Thoracic aorta (tissue), 2 donors: ENCODE results near the gene RGS7. TPM values are rescaled to one million over a fixed set of nuclear protein-coding genes. Genes with fewer than 3 reads are reported as not detected.

Source experiments
- ATAC-seq: fragments of 150-250 bp; one replicate; pipeline ENCODE4 v1.8.0; 2017; ENCODE audit warnings: low read depth; ENCODE audit not compliant: insufficient number of reproducible peaks, low FRiP score
- DNase-seq: peaks from one replicate; pipeline ENCODE4 v3.0.0-alpha.2; 2020; ENCODE audit warnings: low spot score
- H3K27ac ChIP-seq, 2 donors: fragments of 200-600 bp; sonication (generic); 1 replicate in 1 of 2; 2 replicates in 1 of 2; pipeline ENCODE4 v1.5.1; 2016; ENCODE audit warnings: mild to moderate bottlenecking in 2 of 2, moderate library complexity in 2 of 2
- H3K27me3 ChIP-seq: fragments of 200-600 bp; sonication (generic); replicated peaks from 2 replicates; pipeline ENCODE4 v1.6.0; 2016; ENCODE audit warnings: mild to moderate bottlenecking; ENCODE audit not compliant: insufficient read depth
- H3K36me3 ChIP-seq: fragments of 200-600 bp; sonication (generic); one replicate; pipeline ENCODE4 v1.5.1; 2016
- H3K4me1 ChIP-seq, 2 donors: fragments of 200-600 bp; sonication (generic); 1 replicate in 1 of 2; 2 replicates in 1 of 2; pipeline versions ENCODE4 v1.5.1 to v1.6.0; 2016; ENCODE audit warnings: low read depth in 2 of 2, mild to moderate bottlenecking in 1 of 2; ENCODE audit not compliant: control insufficient read depth in 1 of 2
- H3K4me3 ChIP-seq: fragments of 200-600 bp; sonication (generic); 2 replicates; pipeline ENCODE4 v1.5.1; 2016; ENCODE audit warnings: mild to moderate bottlenecking
- H3K9me3 ChIP-seq: fragments of 200-600 bp; sonication (generic); 2 replicates; pipeline ENCODE4 v1.5.1; 2016
- total RNA-seq, 2 donors: library from RNA; depleted of rRNA; stranded (reverse); fragments of >200 nt; gene quantifications; one replicate each; pipeline versions ENCODE4 v1.1.0 to v1.2.3, GENCODE V29; 2016
- TF ChIP-seq, protein P1 (sequence below): fragments of 200-600 bp; sonication (generic); IDR thresholded peaks from one replicate; pipeline ENCODE4 v1.5.1; 2019; ENCODE audit warnings: antibody characterized with exemption

Gene RGS7
- total RNA-seq, 2 donors from 2014 or later = not detected

- Histone ChIP-seq H3K4me1 (no peaks in the 10 kb centered on the region), H3K27me3 (no peaks in the 10 kb centered on the region), H3K36me3 (no peaks in the 10 kb centered on the region), H3K27ac (no peak overlapping the region), H3K9me3 (no peaks in the 10 kb centered on the region), H3K4me3 (no peak overlapping the region)
- ATAC-seq = no peak
- TF ChIP-seq, protein P1, sequence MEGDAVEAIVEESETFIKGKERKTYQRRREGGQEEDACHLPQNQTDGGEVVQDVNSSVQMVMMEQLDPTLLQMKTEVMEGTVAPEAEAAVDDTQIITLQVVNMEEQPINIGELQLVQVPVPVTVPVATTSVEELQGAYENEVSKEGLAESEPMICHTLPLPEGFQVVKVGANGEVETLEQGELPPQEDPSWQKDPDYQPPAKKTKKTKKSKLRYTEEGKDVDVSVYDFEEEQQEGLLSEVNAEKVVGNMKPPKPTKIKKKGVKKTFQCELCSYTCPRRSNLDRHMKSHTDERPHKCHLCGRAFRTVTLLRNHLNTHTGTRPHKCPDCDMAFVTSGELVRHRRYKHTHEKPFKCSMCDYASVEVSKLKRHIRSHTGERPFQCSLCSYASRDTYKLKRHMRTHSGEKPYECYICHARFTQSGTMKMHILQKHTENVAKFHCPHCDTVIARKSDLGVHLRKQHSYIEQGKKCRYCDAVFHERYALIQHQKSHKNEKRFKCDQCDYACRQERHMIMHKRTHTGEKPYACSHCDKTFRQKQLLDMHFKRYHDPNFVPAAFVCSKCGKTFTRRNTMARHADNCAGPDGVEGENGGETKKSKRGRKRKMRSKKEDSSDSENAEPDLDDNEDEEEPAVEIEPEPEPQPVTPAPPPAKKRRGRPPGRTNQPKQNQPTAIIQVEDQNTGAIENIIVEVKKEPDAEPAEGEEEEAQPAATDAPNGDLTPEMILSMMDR = no peak
- no peak for DNase-seq
These were observed 90.9 kb downstream of the RGS7 start for GRCh38 chr1:241266121-241266520.

DNA sequence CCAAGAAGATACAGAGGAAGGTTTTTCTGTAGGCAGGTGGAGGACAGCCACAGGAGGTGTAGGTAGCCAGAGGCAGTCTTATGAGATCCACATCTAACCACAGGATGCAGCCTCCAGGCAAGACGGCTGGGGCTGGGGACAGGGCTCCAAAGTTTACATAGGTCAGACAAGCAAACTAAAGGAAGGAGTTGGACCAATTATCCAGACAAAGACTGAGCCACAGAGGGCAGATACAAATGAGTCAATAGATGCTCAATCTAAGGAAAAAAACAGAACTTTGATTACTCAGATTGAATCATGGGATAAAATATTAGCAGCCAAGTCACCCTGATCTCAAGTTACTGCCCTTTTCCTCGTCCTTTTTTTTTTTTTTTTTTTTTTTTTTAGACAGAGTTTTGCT is 91.6 kb downstream of the RGS7 start:
- DNase-seq = no peak
- Histone ChIP-seq H3K4me1 (no peaks in the 10 kb centered on the region), H3K9me3 (no peaks in the 10 kb centered on the region), H3K4me3 (no peak overlapping the region), H3K27ac (no peak overlapping the region), H3K27me3 (no peaks in the 10 kb centered on the region), H3K36me3 (no peaks in the 10 kb centered on the region)
- TF ChIP-seq, protein P1 = no peak
- no peak for ATAC-seq

DNA sequence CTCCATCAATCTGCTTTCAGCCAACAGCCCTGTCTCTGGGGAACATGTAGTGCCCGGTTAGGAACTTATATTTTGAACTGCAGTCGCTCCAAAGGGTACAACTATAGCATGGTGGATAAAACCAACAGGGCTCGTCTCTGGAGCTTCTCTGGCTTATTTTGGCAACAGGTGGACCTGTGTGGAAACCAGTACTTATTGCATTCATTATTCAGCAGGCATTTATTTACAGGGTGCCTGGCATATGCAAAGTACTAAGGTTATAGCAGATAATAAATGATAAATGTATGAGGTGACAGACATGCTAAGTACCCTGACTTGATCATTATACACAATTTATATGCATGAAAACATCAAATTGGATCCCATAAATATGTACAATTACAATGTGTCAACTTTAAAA is 93.7 kb downstream of the RGS7 start:
- Histone ChIP-seq H3K9me3 (no peaks in the 10 kb centered on the region), H3K4me3 (no peak overlapping the region), H3K27ac (no peak overlapping the region), H3K36me3 (no peaks in the 10 kb centered on the region), H3K27me3 (no peaks in the 10 kb centered on the region), H3K4me1 (no peaks in the 10 kb centered on the region)
- TF ChIP-seq, protein P1 = no peak
- ATAC-seq (no peak), DNase-seq (no peak)

GRCh38 chr1:241253471-241253870 is 103.5 kb downstream of the RGS7 start:
- H3K27me3 ChIP-seq = no peaks in the 10 kb centered on the region
- TF ChIP-seq, protein P1 = no peak
- no peaks in the 10 kb centered on the region for H3K4me1 ChIP-seq
- H3K4me3 ChIP-seq = no peak overlapping the region
- H3K9me3 ChIP-seq = no peaks in the 10 kb centered on the region
- no peaks in the 10 kb centered on the region for H3K36me3 ChIP-seq
- no peak overlapping the region for H3K27ac ChIP-seq
- DNase-seq (no peak), ATAC-seq (no peak)

DNA sequence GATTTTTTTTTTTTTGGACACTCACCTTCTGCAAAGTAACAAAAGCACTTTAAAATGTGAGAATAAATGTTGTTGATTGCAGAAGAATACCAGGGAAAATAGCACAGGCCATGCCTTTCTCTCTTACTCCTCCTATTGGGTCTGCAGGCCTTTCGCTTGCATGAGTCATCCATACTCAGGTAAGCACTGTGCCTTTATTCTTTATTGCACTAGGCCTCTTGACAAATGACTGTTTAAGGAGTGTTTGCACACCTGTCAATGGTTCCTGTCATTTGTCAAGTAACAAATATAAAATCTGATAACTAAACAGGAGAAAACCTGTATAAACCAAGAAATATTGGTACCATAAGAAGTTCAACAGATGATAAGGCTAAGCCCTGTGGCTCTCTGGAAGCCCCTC is 106.5 kb downstream of the RGS7 start:
- Histone ChIP-seq H3K9me3 (no peaks in the 10 kb centered on the region), H3K4me3 (no peak overlapping the region), H3K27ac (no peak overlapping the region), H3K4me1 (no peaks in the 10 kb centered on the region), H3K36me3 (no peaks in the 10 kb centered on the region), H3K27me3 (no peaks in the 10 kb centered on the region)
- ATAC-seq = no peak
- no peak for DNase-seq
- TF ChIP-seq, protein P1 = no peak
